ENCODE data around the gene FAM168B.

DNA sequence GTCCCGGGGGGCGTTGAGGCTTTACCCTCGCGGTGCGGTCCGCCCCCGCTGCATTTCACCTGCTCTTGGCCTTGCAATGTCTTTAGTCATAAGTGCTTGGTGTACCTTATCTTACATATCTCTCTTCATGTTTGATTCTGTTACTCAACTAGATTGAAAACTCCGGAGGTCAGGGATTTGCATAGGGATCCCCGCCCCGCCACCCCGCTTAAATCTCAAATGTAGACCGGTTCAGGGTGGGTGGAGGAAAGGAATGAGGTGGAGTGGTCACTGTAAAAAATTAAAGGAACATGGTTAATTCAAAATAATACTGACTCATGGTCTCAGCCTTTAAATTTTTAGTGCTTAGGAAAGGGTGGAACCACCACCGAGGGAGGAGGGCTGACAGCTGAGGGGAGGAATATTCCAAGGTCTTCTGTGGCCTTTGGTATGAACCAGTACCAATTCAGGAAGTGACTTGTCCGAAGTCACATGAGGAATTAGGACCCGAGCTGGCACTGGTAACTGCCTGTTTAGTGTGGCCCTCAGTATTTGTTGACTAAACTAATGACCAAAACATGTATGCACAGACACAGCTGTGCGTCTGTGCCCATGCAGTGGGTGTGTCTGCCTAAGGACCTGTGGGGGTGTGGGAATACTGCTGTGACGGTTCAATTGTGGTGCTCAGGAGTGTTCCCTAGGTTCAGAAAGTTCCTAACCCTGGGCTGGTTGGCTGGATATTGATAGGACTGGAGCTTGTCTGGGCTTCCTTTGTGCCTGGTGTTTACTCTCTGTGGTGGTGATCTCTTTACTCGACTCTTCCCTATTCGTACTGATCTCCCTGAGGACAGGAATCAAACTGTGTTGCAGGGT lies 12.9 kb upstream of the FAM168B start:
- TF ChIP-seq POLR2A (IDR thresholded peaks at IDR 0.05), result peak in 1 of 2 donors; percentile 67
- TF ChIP-seq, protein P1, sequence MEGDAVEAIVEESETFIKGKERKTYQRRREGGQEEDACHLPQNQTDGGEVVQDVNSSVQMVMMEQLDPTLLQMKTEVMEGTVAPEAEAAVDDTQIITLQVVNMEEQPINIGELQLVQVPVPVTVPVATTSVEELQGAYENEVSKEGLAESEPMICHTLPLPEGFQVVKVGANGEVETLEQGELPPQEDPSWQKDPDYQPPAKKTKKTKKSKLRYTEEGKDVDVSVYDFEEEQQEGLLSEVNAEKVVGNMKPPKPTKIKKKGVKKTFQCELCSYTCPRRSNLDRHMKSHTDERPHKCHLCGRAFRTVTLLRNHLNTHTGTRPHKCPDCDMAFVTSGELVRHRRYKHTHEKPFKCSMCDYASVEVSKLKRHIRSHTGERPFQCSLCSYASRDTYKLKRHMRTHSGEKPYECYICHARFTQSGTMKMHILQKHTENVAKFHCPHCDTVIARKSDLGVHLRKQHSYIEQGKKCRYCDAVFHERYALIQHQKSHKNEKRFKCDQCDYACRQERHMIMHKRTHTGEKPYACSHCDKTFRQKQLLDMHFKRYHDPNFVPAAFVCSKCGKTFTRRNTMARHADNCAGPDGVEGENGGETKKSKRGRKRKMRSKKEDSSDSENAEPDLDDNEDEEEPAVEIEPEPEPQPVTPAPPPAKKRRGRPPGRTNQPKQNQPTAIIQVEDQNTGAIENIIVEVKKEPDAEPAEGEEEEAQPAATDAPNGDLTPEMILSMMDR (IDR thresholded peaks at IDR 0.05), result no peak

All from adrenal gland (tissue), 5 donors.